ENCODE measurements around the gene FUOM.
A peak's percentile ranks its signal among the peaks of the same experiment; 100 is the strongest.
"Not testable (repeated sequence)": the region's sequence is repeated elsewhere in the genome, so short reads cannot be mapped to it uniquely, and the experiment has no call there.

FUOM gene

GRCh38 chr10:133388236-133388972 lies 30.6 kb upstream of the FUOM start:
- no peak for DNase-seq

GRCh38 chr10:133386951-133387350 lies 29.1 kb upstream of the FUOM start:
- DNase-seq: not testable (repeated sequence)

GRCh38 chr10:133385214-133385613 lies 27.4 kb upstream of the FUOM start:
- no peak for DNase-seq

- DNase-seq: no peak
These were observed 26.3 kb upstream of the FUOM start for GRCh38 chr10:133384071-133384470.

- no peak for DNase-seq
These were observed 25.7 kb upstream of the FUOM start for GRCh38 chr10:133383551-133383950.

GRCh38 chr10:133381036-133381435 lies 23.2 kb upstream of the FUOM start:
- no peak for DNase-seq

GRCh38 chr10:133379801-133380666 lies 22.2 kb upstream of the FUOM start:
- no peak for DNase-seq

GRCh38 chr10:133379152-133379800 lies 21.5 kb upstream of the FUOM start, which contains the start of gene PAOX:
PAOX (plus strand) TSS chr10:133379262; CDS start chr10:133379317, 55 bp downstream.
- peak; percentile 67 for DNase-seq

GRCh38 chr10:133378251-133379096 lies 20.7 kb upstream of the FUOM start:
- DNase-seq: peak; percentile 49

- no peak for DNase-seq
These were observed 20.0 kb upstream of the FUOM start for GRCh38 chr10:133377818-133378250.

- DNase-seq: no peak
These were observed 19.4 kb upstream of the FUOM start for GRCh38 chr10:133377025-133377817.

GRCh38 chr10:133376183-133376582 lies 18.4 kb upstream of the FUOM start:
- DNase-seq: not testable (repeated sequence)

GRCh38 chr10:133375357-133376115 lies 17.7 kb upstream of the FUOM start:
- DNase-seq: no peak

- peak; percentile 91 for DNase-seq
These were observed 15.6 kb upstream of the FUOM start, which contains the start of gene ECHS1 for GRCh38 chr10:133373174-133374090. ECHS1 (minus strand) TSS chr10:133373354; CDS start chr10:133373333, 21 bp downstream.

- DNase-seq: no peak
These were observed 14.7 kb upstream of the FUOM start for GRCh38 chr10:133372507-133372906.

- DNase-seq: no peak
These were observed 12.4 kb upstream of the FUOM start for GRCh38 chr10:133370030-133370786.

- no peak for DNase-seq
These were observed 10.3 kb upstream of the FUOM start for GRCh38 chr10:133368153-133368552.

GRCh38 chr10:133367461-133367860 lies 9.6 kb upstream of the FUOM start:
- DNase-seq: not testable (repeated sequence)

- no peak for DNase-seq
These were observed 8.9 kb upstream of the FUOM start for GRCh38 chr10:133366751-133367150.
